SJCRH30 (cell line): ENCODE measurements around the gene MYOZ3. TPM values are rescaled to one million over a fixed set of nuclear protein-coding genes. Genes with fewer than 3 reads are reported as not detected.
A peak's percentile ranks its signal among the peaks of the same experiment; 100 is the strongest.

Experiments used
- DNase-seq, 2 experiments: peaks; one replicate each; pipeline ENCODE4 v3.0.0-alpha.2; 2015 to 2020
- H3K27ac ChIP-seq: fragments of 250-450 bp; sonication (Bioruptor Pico); 2 replicates; pipeline ENCODE4 v1.5.1; 2020; ENCODE audit warnings: mild to moderate bottlenecking, moderate library complexity
- H3K27me3 ChIP-seq: fragments of 250-450 bp; sonication (Bioruptor Pico); 2 replicates; pipeline ENCODE4 v1.5.1; 2020; ENCODE audit warnings: mild to moderate bottlenecking, moderate library complexity
- H3K36me3 ChIP-seq: fragments of 250-450 bp; sonication (Bioruptor Pico); 2 replicates; pipeline ENCODE4 v1.5.1; 2020; ENCODE audit warnings: mild to moderate bottlenecking, moderate library complexity
- H3K4me1 ChIP-seq: fragments of 250-450 bp; sonication (Bioruptor Pico); 2 replicates; pipeline ENCODE4 v1.5.1; 2020; ENCODE audit warnings: mild to moderate bottlenecking, moderate library complexity
- H3K4me3 ChIP-seq: fragments of 250-450 bp; sonication (Bioruptor Pico); 2 replicates; pipeline ENCODE4 v1.5.1; 2020; ENCODE audit warnings: mild to moderate bottlenecking, moderate library complexity
- H3K9me3 ChIP-seq: fragments of 250-450 bp; sonication (Bioruptor Pico); replicated peaks from 2 replicates; pipeline ENCODE4 v1.5.1; 2020; ENCODE audit warnings: mild to moderate bottlenecking, moderate library complexity
- total RNA-seq: library from RNA; depleted of rRNA; stranded (reverse); fragments of >200 nt; shearing (Covaris generic); gene quantifications from 2 replicates; pipeline ENCODE4 v1.2.3, GENCODE V29; 2014

The MYOZ3 gene
- total RNA-seq, 1 experiment from 2014 or later = 0.02 TPM

DNA sequence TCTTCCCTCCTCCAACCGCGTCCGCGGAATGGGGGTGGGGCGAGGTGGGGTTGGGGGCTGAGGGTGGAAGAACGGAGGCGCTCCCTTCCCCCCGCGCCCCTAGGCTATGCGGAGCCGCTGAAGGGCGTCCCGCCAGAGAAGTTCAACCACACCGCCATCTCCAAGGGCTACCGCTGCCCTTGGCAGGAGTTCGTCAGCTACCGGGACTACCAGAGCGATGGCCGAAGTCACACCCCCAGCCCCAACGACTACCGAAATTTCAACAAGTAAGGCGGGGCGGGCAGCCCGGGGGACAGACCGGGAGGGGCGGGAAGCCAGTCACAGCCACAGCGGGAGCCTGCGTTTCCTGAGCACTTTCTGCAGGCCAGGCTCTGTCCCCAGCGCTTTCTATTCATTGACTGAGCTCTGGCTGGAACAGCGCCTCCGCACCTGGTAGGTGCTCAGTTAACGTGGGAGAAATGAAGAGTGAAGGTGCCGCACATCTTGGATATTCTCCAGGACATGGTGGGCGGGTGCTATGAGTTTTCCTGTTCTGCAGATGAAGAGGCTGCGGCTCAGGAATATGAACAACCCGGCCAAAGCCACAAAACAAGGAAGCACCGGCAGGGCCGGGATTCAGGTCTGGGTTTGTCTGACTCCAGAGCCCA is 11.3 kb downstream of the MYOZ3 start:
- H3K4me3 ChIP-seq = no peak overlapping the region
- H3K27me3 ChIP-seq = peaks cover 2% of the 10 kb centered on the region; the same call in 1 of the 2 replicates
- H3K36me3 ChIP-seq = no peaks in the 10 kb centered on the region
- H3K9me3 ChIP-seq = no peaks in the 10 kb centered on the region
- H3K27ac ChIP-seq = no peak overlapping the region
- DNase-seq = no peak
- peaks cover 6% of the 10 kb centered on the region; the same call in 1 of the 2 replicates for H3K4me1 ChIP-seq

DNA sequence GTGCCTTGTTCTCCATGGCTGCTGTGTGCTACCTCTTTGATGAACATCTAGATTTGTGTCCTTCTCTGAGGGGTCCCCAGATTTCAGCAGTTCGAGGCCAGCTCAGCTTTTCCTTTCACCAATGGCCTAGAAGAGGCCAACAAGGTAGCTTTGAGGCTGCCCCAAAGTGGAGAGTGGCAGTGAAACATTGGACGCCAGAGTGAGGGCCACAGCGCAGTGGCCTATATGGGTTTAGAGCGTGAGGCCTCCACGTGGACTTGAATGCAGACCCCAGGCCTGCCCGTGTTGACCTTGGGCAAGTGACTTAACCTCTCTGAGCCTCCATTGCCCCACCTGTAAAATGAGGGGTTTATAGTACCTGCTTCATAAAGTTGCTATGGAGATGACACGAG is 11.8 kb downstream of the MYOZ3 start:
- Histone ChIP-seq H3K4me1 (peaks cover 6% of the 10 kb centered on the region; the same call in 1 of the 2 replicates), H3K27ac (no peak overlapping the region), H3K36me3 (no peaks in the 10 kb centered on the region), H3K4me3 (no peak overlapping the region), H3K27me3 (no peaks in the 10 kb centered on the region), H3K9me3 (no peaks in the 10 kb centered on the region)
- DNase-seq = no peak

DNA sequence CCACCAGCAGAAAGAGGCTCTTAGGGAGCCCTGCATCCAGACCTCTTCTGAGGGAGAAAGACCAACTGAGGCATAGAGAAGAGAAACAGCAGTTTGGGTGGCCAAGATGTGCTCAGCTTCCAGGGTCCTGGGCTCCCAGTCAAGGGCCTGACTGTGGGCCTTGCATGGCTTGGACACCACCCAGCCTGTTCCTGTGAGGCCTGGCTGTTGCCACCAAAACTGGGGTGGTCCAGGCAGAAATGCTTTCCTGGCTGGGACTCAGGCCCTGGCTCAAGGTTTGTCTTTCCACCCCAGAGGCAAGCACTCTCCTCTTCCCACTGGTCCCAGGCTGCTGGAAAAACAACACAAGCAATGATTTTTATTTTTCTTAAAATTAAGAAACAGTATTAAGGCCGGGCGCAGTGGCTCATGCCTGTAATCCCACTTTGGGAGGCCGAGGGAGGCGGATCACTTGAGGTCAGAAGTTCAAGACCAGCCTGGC is 13.3 kb downstream of the MYOZ3 start:
- Histone ChIP-seq H3K27me3 (no peaks in the 10 kb centered on the region), H3K27ac (no peak overlapping the region)
- no peak for DNase-seq

DNA sequence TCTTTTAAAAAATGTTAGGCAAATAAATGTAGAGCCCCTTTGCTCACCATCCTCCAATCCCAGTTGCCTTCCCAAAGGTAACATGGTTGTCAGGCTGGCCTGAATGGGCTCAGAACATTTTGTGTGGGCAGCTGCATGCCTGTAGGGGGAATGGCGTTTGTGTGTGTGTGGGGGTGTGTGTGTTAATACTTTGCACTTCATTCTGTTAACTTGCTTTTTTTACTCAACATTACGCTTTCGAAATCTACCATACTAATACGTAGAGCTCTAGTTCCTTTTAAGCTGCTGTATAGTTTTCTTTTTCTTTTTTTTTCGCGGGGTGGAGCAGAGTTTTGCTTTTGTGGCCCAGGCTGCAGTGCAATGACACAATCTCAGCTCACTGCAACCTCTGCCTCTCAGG is 14.0 kb downstream of the MYOZ3 start:
- Histone ChIP-seq H3K36me3 (no peaks in the 10 kb centered on the region), H3K4me3 (no peak overlapping the region), H3K4me1 (peaks cover 6% of the 10 kb centered on the region; the same call in 1 of the 2 replicates), H3K9me3 (no peaks in the 10 kb centered on the region), H3K27ac (no peak overlapping the region), H3K27me3 (no peaks in the 10 kb centered on the region)
- no peak for DNase-seq

More for the DNA sequence above, 13.3 kb downstream of the MYOZ3 start:
- no peaks in the 10 kb centered on the region for H3K36me3 ChIP-seq
- no peak overlapping the region for H3K4me3 ChIP-seq
- H3K9me3 ChIP-seq = no peaks in the 10 kb centered on the region
- peaks cover 6% of the 10 kb centered on the region; the same call in 1 of the 2 replicates for H3K4me1 ChIP-seq

DNA sequence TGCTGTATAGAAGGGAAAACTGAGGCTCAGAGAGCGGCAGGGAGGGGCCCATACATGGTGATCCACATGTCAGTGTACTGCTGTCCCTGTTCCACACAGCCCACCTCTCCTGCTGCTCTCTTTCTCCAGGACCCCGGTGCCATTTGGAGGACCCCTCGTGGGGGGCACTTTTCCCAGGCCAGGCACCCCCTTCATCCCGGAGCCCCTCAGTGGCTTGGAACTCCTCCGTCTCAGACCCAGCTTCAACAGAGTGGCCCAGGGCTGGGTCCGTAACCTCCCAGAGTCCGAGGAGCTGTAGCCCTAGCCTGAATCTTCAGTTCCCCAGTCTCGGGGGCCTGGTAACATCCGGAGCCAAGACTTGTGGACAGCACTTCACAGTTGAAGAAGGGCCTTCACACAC is 15.5 kb downstream of the MYOZ3 start:
- H3K4me3 ChIP-seq = no peak overlapping the region
- no peaks in the 10 kb centered on the region for H3K9me3 ChIP-seq
- H3K4me1 ChIP-seq = peaks cover 6% of the 10 kb centered on the region; the same call in 1 of the 2 replicates
- no peak for DNase-seq
- no peak overlapping the region for H3K27ac ChIP-seq
- no peaks in the 10 kb centered on the region for H3K27me3 ChIP-seq
- H3K36me3 ChIP-seq = no peaks in the 10 kb centered on the region

DNA sequence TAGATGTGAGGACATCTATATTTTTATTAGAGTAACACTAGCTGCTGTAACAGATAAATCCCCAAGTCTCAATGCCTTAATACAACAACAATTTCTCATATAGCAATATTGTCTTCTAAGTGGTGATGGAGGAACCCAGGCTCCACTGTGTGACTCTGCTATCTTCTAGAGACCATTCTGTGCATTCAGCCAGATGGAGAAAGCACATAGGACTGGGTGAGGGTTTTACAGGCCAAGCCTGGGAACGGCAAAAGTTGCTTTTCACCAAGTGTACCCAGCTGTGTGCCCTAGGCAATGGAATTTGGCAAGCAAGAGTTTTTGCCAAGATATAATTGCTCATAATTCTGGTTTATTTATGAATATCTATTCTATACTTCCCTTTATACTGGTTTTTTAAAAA is 28.1 kb downstream of the MYOZ3 start:
- no peaks in the 10 kb centered on the region for H3K9me3 ChIP-seq
- H3K27me3 ChIP-seq = no peaks in the 10 kb centered on the region
- DNase-seq = no peak
- no peaks in the 10 kb centered on the region for H3K4me1 ChIP-seq
- no peak overlapping the region for H3K27ac ChIP-seq
- peaks cover 34% of the 10 kb centered on the region for H3K36me3 ChIP-seq
- no peak overlapping the region for H3K4me3 ChIP-seq

DNA sequence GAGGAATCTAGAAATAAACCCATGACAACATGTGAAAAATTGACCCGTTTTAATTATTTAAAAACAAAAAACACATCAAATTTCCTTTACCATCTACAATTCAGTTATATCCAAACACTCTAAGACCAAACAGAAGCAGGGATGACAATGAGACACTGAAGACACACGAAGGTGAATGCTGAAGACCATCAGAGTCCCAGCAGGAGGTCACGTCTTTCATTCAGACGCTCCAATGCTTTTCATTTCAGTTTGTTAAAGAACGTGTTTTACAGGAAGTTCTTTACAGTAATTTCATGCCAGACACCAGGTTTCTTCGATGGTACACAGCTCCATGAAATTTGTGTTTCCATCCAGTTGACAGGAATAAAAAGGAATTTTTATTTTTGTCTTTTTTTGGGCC is 29.7 kb downstream of the MYOZ3 start:
- Histone ChIP-seq H3K4me1 (no peaks in the 10 kb centered on the region), H3K4me3 (no peak overlapping the region), H3K27ac (no peak overlapping the region), H3K36me3 (peaks cover 50% of the 10 kb centered on the region), H3K9me3 (no peaks in the 10 kb centered on the region), H3K27me3 (no peaks in the 10 kb centered on the region)
- no peak for DNase-seq

DNA sequence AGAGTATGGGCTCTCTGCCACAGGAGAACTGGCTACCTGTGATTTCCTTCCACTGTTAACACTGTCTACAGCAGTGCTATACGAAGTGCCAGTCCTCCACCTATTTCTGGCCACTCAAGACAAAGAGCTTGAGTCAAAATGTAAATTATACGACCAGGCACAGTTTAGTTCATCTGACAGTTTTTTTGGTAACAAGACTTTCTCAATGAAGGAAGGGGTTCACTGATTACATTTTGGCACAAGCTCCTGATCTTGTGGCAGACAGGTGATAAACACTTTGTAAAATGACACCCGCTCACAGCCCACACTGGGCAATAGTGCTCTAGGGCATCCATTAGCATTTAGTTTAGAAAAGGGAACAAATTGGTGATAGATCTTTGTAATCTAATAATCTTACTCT is 31.2 kb downstream of the MYOZ3 start:
- H3K27ac ChIP-seq = no peak overlapping the region
- no peaks in the 10 kb centered on the region for H3K9me3 ChIP-seq
- no peak for DNase-seq
- no peak overlapping the region for H3K4me3 ChIP-seq
- H3K36me3 ChIP-seq = peaks cover 65% of the 10 kb centered on the region
- H3K4me1 ChIP-seq = no peaks in the 10 kb centered on the region
- H3K27me3 ChIP-seq = no peaks in the 10 kb centered on the region

DNA sequence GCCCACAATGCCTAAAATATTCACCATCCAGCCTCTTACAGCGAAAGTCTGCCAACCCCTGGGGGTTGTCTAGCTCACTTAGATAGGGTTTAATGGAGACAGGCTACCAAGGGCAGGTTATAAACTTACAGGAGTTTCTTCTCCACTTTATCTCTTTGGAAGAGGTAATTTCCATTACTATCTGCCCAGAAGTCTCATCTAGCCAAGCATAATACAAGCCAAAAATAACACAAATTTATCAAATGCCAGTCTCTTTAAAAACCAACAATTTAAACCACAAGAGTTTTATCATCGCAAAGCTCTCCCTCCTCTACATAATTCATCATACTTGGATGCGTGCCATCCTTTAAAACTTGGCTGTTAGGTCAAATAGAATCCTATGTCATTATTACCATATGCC is 33.6 kb downstream of the MYOZ3 start:
- Histone ChIP-seq H3K36me3 (peaks cover 81% of the 10 kb centered on the region), H3K27me3 (no peaks in the 10 kb centered on the region), H3K4me1 (no peaks in the 10 kb centered on the region), H3K27ac (no peak overlapping the region), H3K4me3 (no peak overlapping the region), H3K9me3 (no peaks in the 10 kb centered on the region)
- DNase-seq = no peak

DNA sequence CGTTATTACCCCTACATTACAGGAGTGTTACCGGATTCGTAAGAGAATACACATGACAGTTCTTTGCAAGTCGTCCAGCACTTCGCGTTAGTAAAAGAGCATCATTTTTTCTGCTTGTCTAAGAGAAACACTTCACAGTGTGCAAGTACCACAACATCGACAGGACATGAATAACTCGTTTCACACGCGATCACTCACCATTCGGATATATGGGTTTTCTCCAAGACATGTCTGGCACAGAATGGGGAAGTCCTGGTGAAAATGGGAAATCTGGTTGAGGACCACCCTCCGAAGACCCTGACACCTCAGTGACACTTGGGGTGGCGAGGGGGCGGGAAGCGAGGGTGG is 39.2 kb downstream of the MYOZ3 start:
- Histone ChIP-seq H3K27ac (peak overlapping the region; percentile 80), H3K36me3 (peaks cover 37% of the 10 kb centered on the region), H3K27me3 (no peaks in the 10 kb centered on the region), H3K4me3 (peak overlapping the region; percentile 96), H3K9me3 (no peaks in the 10 kb centered on the region), H3K4me1 (no peaks in the 10 kb centered on the region)
- DNase-seq = no peak

DNA sequence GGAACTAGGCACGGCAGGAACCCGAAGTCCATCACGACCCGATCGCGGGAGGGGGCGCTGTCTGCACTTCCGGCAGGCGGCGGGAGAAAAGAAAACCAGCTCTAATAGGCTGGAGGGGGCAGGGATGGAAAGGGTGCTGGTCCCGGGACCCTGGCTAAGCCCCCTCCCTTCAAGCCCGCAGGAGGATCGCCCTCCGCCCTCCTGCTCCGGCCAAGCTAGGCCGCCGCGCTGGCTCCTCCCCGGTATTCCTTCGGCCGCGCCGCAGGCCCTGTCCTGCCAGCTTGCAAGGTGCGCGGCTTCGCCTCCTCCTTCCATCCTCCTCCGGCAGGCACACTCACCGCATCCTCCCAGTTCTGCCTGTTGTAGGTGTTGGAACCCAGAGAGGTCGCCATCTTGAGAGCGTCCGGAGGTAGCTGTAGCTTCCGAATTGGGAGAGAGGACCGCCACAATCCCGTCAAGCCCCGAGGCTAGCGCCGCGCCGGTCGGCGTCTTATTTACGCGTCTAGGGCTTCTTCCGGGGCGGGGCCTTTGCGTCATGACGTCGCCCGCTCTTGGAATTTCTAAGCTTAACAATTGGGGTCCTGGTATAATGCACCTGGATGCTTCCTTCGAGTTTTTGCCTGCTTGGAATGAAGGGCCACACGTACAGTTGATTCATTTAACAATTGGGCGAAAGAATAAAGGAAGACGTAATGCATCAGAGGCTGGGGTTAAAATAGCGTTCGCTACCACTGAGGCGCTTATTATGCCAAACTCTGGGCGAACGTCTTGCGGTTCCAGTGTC is 39.7 kb downstream of the MYOZ3 start, which contains the start of gene RBM22:
RBM22 (minus strand) TSS at position 469 of the 784 bp plus-strand sequence; CDS start at position 392, 77 bp downstream.
- H3K9me3 ChIP-seq = no peaks in the 10 kb centered on the region
- peak within 1 kb of the TSS; percentile 96 for H3K4me3 ChIP-seq
- H3K4me1 ChIP-seq = no peaks in the 10 kb centered on the region
- peak; percentile 92 to 95 for DNase-seq
- H3K27me3 ChIP-seq = no peaks in the 10 kb centered on the region
- H3K27ac ChIP-seq = peak within 1 kb of the TSS; percentile 80
- H3K36me3 ChIP-seq = peaks cover 31% of the 10 kb centered on the region

DNA sequence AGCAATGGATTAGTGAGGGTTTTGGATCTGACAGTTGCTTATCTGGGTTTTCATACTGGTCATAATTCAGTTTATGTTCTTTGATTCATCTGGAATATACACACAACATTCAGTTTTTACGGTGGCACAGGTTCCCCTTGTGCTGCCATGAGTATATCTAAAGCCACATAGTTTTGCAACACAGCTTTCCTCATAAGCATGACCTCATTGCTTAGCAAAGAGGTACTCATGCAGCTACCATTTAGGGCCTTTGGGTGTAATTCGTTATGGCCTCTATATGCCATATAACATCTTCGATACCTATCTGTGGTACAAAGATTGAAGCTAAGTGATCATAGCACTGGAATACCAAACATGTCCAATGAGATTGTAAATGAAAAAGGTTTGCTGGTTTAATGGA is 42.7 kb downstream of the MYOZ3 start:
- Histone ChIP-seq H3K4me3 (no peak overlapping the region), H3K36me3 (peaks cover 12% of the 10 kb centered on the region), H3K27ac (no peak overlapping the region), H3K4me1 (no peaks in the 10 kb centered on the region), H3K9me3 (no peaks in the 10 kb centered on the region), H3K27me3 (no peaks in the 10 kb centered on the region)
- no peak for DNase-seq

DNA sequence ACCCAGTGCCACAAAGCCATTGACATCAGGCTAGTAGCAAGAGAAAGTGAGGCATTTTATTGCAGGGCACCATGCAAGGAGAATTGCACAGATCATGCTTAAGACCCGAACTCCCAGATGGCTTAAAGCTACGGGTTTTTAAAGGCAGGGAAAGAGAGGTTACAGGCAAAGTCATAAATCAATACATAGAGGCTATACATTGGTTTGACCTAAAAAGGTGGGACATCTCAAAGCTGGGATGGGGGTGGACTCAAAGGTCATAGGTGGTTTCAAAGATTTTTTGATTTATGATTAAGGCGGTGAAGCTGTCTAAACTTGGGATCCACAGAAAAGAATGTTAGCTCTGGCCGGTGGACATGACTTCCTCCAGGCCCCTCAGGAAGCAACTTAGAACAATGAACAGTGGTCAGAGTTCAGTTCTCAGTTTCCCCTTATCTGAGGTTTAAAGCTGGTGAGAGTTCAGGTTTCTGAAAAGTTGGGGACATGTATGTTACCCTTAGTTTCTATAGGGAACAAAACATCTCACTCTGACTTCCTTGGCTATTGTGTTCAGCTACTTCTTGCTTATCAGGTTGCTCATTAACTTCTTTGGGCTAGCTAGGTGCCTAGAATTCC is 45.8 kb downstream of the MYOZ3 start:
- Histone ChIP-seq H3K9me3 (no peaks in the 10 kb centered on the region), H3K36me3 (peaks cover 34% of the 10 kb centered on the region), H3K27me3 (no peaks in the 10 kb centered on the region), H3K27ac (no peak overlapping the region), H3K4me1 (no peaks in the 10 kb centered on the region), H3K4me3 (no peak overlapping the region)
- no peak for DNase-seq

DNA sequence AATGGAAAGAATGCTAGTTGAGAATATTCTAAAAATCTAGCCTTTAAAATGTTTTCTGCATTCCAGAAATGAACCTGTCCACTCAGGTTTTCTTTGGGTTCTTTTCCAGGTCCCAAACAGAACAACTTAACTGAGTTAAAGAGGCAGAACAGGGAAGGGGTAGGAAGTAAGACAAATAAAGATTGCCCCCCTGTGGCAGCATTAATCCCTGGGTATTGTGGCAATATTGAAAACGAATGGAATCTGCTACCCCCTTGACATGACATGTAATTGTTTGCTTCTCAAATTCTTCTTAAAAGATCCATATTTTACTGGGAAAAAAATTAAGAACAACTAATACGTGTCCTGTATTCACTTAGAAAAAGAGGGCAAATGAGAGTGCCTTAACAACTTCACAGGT is 49.1 kb downstream of the MYOZ3 start:
- H3K27ac ChIP-seq = no peak overlapping the region
- no peaks in the 10 kb centered on the region for H3K27me3 ChIP-seq
- no peaks in the 10 kb centered on the region for H3K9me3 ChIP-seq
- peak in 1 of 2 experiments; percentile 18 for DNase-seq
- H3K4me1 ChIP-seq = no peaks in the 10 kb centered on the region
- no peak overlapping the region for H3K4me3 ChIP-seq
- H3K36me3 ChIP-seq = peaks cover 52% of the 10 kb centered on the region

DNA sequence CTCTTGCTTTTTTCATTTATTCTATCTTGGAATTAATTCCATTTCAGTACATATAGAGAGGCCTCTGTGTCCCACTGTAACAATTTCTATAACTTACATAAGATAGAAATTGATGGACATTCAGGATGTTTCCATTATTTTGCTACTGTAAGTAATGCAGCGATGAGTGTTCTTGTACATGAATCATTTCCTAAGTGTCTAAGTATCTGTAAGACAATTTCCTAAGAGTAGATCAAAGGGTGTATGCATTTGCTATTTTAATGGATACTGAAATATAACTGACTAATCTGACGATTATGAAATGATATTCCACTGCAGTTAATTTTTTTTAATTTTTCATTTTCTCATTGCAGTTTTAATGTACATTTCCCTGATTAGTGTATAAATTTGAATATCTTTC is 62.8 kb downstream of the MYOZ3 start:
- no peaks in the 10 kb centered on the region for H3K9me3 ChIP-seq
- peaks cover 79% of the 10 kb centered on the region for H3K36me3 ChIP-seq
- H3K4me3 ChIP-seq = no peak overlapping the region
- H3K4me1 ChIP-seq = no peaks in the 10 kb centered on the region
- no peak overlapping the region for H3K27ac ChIP-seq
- no peaks in the 10 kb centered on the region for H3K27me3 ChIP-seq
- no peak for DNase-seq
